ENCODE measurements around the gene SERF2.

Gene SERF2
- 170 to 235 (median 191) reads per million in 3 experiments for total RNA-seq

DNA sequence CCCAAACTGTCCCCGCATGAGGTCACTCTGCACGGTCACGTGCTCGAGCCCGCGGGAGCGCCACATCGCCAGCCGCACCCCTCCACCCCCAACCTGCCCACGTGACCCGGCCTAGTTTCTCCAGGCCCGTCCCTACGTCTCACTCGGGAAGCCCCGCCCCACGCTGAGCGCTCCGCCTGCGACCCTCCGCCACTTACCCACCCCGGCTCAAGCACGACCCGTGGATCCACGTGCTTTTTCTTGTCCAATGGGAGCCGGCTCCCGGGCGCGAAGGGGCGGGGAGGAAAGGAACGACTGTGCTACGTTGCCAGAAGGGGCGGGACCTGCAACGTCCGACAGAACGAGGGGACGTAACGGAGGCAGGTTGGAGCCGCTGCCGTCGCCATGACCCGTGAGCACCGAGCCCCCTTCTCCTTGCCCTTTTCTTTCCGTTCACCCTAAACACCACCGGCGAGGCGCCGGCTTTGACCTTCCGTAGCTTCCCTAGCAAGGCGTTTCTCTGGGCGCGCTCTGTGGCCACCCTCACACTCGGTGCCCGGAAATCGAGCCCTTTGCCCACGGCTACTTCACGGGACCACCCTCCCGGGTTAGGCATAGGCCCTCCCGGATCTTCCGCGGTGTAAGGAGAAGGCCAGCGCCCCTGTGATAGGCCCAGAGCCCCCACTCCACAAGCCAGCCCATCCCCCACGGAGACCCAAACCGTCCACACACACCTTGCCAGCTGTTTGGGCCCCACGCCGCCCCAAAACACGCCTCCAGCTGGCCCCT lies at the start of gene SERF2:
Gene SERF2 (plus strand): TSS at position 328 of the 768 bp plus-strand sequence. CDS start 57 bp downstream, at position 385.
- peak; percentile 98 for DNase-seq

- peak; percentile 82 for DNase-seq
These were observed 45.7 kb upstream of the SERF2 start, which contains the start of gene PDIA3 for GRCh38 chr15:43746245-43746902. Gene PDIA3 (plus strand): TSS chr15:43746438. CDS start chr15:43746540, 102 bp downstream.

DNA sequence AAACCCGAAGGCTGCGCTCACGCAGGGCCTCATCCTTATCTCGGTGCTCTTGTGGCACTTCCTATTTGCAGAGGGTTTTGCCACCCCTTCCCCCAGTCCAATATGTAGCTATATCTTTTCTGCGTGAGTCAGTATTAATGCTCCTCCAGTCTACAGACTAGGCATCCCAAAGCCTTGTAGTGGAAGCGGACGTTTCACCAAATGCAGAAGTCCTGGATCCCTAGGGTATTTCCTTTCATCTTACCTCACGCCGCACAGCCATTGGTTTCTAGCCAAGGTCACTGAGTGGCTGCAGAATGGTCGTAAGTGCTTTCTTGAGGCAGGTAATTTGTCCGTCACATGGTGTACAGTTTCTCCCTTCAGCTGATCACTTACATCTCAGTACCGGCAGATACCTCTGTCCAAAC lies 45.2 kb upstream of the SERF2 start:
- DNase-seq, result peak; percentile 33

- peak; percentile 53 for DNase-seq
These were observed 43.7 kb upstream of the SERF2 start for GRCh38 chr15:43748376-43748775.

GRCh38 chr15:43749690-43750345 lies 42.3 kb upstream of the SERF2 start:
- DNase-seq, result peak; percentile 81

DNA sequence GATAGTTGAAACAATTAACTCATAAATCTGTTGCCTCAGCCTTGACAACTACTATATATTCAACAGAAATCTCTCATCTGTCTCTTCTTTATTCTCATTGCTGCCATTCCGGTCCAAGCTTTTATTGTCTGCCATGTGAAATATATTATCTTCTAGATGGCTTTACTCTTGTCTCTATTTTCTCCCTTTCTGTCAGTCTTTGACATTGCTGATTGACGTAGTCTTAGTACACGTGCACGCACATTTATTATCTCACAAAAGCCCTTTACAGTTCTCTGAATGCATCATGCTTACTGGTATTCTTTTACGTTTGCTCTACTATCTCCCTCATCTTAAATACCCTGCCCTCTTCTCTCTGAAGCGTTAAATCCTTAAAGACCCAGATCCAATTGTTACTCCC lies 40.2 kb upstream of the SERF2 start:
- no peak for DNase-seq

DNA sequence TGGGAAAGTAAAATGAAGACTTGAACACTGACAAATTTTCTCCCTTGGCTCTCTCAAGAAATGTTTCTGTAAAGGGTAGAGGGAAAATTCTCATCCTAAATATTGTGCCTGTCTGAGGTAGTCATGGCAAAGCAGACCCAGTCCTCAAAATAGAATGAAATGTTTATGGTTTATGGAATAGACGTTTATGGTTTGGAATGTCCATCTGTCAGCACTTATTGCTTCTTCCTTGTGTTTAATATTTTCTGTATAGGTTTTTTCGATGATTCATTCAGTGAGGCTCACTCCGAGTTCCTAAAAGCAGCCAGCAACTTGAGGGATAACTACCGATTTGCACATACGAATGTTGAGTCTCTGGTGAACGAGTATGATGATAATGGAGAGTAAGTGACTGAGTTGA lies 29.3 kb upstream of the SERF2 start:
- DNase-seq, result no peak

GRCh38 chr15:43763819-43764446 lies 28.2 kb upstream of the SERF2 start:
- no peak for DNase-seq

GRCh38 chr15:43769584-43770228 lies 22.4 kb upstream of the SERF2 start:
- peak; percentile 48 for DNase-seq

DNA sequence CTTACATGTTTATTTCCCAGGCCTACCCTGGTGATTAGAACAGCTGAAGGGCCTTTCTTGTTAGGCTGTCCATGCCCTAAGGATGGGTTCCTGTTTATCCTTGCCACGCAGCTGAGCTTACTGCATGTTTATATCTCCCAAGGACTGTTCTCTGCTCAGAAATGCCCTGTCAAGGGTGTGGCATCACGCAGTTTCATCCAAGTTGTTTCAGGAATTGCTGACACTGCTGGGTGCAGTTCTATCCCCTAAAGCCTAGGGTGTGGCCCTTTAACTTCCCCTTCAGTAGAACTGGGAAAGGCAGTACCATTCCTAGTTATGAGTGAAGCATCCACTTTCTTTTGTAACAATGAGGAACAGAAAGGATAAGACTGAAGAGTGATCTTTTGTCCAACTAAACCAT lies 20.3 kb upstream of the SERF2 start:
- no peak for DNase-seq

DNA sequence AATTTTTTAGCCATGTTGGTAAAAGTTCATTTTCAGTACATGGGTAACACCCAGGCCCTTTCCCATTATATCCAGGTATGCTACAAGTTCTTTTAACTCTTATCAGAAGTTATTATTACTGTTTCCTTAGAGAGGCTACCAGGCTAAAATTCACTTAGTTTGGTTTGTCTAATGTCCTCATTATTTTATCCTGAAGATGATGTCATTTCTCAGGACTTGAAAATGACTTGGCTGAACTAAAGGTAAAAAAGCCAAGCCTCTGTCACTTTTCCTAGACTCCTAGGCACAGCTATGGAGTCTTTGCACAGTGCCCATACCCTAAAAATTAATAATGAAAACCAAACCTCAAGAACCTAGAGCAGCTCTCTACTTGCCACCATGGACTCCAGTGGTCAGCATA lies 19.5 kb upstream of the SERF2 start:
- DNase-seq, result no peak

DNA sequence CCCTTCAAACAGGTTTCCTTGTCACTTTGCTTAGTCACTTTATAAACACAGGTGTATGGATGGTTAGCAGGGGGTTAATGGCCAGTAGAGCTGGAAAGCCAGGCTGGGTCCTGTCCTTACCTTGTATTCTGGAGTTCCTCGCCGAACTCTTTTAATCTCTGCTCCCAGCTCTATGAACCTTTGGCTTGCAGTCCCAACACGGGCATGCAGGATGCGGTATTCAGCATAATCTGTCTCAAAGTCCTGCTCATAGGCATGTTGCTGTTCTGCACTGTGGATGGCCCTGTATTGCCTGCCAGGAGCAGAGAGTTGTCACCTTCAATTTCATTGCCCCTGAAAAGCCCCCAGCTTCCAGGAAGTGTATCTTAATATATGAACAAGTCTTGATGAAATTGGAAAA lies 18.1 kb upstream of the SERF2 start:
- DNase-seq, result no peak

- no peak for DNase-seq
These were observed 16.6 kb upstream of the SERF2 start for GRCh38 chr15:43775411-43775965.

DNA sequence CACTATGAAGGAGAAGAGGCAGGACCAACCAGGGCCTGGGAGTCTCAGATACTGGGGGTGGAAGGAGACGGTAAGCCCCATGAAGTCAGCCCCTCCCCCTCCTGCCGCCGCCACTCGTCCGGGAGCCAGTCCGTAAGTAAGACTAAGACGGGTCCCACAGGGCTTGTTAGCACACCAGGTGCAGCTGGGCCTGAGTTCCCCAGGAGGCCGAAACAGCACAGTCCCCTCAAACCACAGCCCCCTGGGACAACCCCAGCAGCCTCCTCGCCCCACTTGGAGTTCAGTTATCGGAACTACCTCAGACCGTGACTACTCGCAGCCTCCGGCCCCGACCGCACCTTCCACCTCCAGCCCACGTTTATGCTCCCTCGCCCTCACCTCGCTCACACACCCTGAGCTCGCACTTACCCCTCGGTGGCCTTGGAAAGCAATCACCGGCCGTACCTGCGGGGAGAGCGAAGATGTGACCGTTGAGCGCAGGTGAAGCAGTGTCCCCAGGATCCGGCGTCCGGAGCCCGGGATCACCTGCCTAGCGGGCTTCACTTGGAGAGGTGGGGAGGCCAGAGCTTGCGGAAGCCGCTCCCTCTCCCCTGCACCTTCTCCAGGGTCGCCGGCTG lies 15.9 kb upstream of the SERF2 start:
- peak; percentile 7 for DNase-seq

- peak; percentile 73 for DNase-seq
These were observed 15.3 kb upstream of the SERF2 start, which contains the start of gene ELL3 for GRCh38 chr15:43776718-43777266. Gene ELL3 (minus strand): TSS chr15:43776966. CDS start chr15:43776901, 65 bp downstream.

DNA sequence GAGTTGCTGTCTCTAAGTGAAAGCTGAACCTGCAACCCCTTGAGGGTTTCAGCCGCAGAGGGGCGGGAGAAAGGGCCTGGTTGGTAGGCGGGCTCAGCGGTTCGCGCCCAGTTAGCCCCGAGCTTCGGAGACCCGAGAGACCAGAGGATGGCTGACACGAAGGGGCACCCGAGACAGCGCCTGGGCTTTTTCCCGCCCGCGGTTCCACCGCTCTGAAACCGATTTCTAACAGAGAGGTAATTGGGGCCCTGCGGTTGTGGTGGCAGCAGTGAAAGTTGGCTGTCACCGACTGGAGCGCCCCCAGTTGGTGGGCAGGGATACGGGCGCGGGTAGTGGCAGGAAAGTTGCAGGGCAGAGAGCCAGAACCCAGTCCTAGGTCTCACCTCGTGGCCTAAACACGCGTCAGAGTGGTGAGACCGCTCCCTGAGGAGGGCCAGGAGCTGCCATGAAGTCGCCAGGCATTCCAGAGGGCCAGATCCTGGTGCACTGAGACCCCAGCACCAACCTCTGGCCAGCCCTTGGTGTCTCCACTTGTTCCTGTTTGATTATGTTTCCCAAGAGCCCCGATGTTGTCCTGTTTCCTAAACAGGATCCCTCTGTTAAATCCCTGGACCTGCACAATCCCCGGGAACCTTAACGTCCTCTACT lies 14.7 kb upstream of the SERF2 start:
- DNase-seq, result peak; percentile 85

DNA sequence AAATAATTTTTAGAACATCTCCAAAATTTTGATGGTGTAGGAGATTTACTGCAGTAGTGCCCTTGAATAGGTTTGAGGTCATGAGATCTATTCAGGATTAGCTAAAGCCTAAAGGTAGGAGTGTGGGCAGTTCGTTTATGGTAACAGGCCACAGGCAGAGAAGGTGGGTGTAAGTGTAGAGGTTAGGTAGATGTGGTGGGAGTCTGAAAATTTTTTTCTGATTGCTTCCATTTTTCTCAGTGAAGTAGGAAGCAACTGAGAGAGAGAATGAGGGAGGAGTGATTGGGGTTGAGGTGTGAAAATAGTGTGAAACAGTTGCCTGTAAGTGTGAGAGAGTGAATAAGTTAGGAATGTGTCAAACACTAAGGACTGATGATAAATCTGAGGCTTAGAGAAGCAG lies 13.1 kb upstream of the SERF2 start:
- no peak for DNase-seq

DNA sequence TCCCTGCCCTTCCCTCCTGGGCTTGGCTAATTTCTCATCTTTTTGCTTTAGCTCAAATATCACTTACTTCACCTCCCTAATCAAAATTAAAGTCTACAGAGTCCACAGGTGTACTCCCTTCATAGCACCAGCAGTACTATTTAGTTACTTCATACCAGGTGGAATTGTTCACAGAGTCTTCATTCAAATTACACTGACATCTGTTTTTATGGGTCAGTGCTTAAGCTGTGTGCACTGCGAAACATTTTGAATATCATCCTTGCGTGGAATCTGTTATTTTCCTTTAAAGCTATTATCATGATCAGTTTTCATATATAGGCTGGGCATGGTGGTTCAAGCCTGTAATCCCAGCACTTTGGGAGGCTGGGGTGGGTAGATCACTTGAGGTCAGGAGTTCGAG lies 2.7 kb upstream of the SERF2 start:
- DNase-seq, result no peak

DNA sequence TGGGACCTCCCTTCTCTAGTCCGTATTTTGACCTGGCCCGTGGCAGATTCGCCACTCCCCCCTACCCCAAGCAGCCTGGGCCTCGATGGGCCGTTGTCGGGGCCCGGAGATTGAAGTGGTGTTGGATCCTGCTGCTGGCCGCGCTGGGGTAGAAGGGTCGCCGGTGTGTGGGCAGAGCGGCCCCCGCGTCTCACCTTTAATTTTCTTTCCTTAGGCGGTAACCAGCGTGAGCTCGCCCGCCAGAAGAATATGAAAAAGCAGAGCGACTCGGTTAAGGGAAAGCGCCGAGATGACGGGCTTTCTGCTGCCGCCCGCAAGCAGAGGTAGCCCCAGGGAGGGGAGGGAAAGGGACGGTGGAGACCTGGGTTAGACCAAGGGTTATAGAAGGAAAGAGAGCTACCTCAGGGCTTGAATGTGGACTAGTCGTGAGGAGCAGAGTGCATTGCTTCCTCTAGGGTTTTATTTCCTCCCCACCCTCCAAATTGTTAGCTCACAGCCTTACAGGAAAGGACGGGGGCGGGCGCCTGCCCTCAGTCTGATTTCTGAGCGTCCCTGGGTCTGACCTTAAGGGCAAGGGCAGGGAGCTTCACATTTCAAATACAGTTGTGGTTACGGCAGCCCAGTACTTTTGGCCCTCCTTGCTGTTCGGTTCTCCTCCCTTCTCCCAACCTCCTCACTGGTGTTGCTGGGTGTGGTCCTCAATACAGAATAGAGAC lies 799 bp downstream of the SERF2 start:
- DNase-seq, result peak; percentile 19

- no peak for DNase-seq
These were observed 1.5 kb downstream of the SERF2 start for GRCh38 chr15:43793647-43794046.
